Lower leg skin (tissue), 4 donors: ENCODE data around the gene CTBP2. TPM values are rescaled to one million over a fixed set of nuclear protein-coding genes. Genes with fewer than 3 reads are reported as not detected.

Experiments
- DNase-seq, 2 donors: peaks; one replicate each; pipeline ENCODE4 v3.0.0-alpha.2; 2019; ENCODE audit warnings: low spot score in 2 of 2
- H3K4me3 ChIP-seq: fragments of 200-600 bp; sonication (generic); 2 replicates; pipeline ENCODE4 v1.5.1; 2017; ENCODE audit warnings: mild to moderate bottlenecking, low read depth; ENCODE audit not compliant: poor library complexity, severe bottlenecking
- CTCF ChIP-seq, 3 donors: fragments of 450-650 bp; IDR thresholded peaks; one replicate each; pipeline ENCODE4 v1.5.1; 2016; ENCODE audit warnings: antibody characterized with exemption in 3 of 3, mild to moderate bottlenecking in 3 of 3, moderate library complexity in 2 of 3
- POLR2A ChIP-seq, 2 donors: fragments of 450-650 bp; IDR thresholded peaks; one replicate each; pipeline ENCODE4 v1.6.1; 2016 to 2017; ENCODE audit warnings: antibody characterized with exemption in 2 of 2, mild to moderate bottlenecking in 1 of 2, moderate library complexity in 1 of 2
- WGBS, 2 donors: methylation state at CpG; one replicate each; pipeline ENCODE4 v1.1.5; 2018; 5-methylcytosine and 5-hydroxymethylcytosine counted together
- intact Hi-C: fragments of 100-400 bp; cut with DNase I; formaldehyde crosslinking; loops from one replicate; pipeline ENCODE4 v1.15.0; 2023; ENCODE audit warnings: low total_unique reads
- total RNA-seq, 4 donors: library from RNA; depleted of rRNA; stranded (reverse); fragments of >200 nt; gene quantifications; one replicate each; pipeline ENCODE4 v1.1.0, GENCODE V29; 2016

Gene CTBP2
- total RNA-seq, 4 donors from 2014 or later, result 30.3 to 39.5 (median 32.2) TPM

DNA sequence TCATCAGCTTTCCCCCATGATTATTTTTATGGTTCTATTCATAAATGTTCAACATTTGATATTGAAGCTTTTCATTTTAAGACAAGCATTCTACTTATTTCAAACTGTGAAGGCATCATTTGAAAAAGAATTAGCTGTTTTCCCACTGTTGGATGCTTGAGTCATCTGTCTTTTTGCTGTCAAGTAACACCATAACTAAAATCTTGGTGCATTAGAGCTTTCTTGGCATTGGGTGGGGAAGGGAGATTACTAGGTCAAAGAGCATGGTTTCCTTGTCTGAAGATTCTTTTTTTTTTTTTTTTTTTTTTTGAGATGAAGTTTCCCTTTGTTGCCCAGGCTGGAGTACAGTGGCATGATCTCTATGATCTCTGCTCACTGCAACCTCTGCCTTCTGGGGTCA, 68.5 kb downstream of the CTBP2 start:
- H3K4me3 ChIP-seq, result no peak overlapping the region
- no peak for DNase-seq
- intact Hi-C loops, result no loop called here
- no peak for TF ChIP-seq POLR2A (IDR thresholded peaks at IDR 0.05)
- no peak for TF ChIP-seq CTCF (IDR thresholded peaks at IDR 0.05)

DNA sequence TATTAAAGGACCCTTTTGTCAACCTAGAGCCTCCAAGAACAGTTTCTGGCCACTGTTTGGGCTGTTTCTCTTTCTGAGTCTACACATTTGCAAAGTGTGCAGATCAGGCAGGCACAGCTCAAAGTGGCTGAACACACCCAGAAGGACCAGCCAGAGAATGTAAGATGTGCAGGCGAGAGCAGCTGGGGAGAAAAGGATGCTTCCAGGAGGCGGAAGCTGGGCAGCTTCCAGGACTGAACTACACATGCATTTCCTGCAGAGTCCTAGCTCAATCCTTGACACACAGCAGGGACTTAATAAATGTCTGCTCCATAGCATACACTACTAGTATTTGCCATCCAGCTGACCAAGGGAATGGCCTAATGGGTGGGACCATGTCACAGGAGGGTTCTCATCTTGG, 70.9 kb downstream of the CTBP2 start:
- H3K4me3 ChIP-seq, result no peak overlapping the region
- no peak for DNase-seq
- intact Hi-C loops, result no loop called here
- WGBS, 2 donors, result 69 to 75% methylated on average over 2 of the region's 2 CpGs
- no peak for TF ChIP-seq CTCF (IDR thresholded peaks at IDR 0.05)
- no peak for TF ChIP-seq POLR2A (IDR thresholded peaks at IDR 0.05)

DNA sequence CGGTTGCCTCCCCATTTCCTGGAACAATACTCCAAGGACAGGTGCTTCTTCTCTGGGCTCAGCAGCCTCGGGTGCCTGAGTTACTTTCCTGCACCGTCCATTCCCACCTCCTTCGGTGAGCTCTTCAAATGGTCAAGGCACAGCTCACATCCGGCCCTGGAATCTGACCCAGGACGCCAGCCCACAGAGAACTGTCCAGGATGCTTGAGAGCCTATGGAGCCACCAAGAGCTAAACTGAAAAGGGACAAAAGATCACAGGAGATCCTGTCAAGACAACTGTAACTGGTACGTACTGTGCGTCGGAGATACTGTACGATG, 72.5 kb downstream of the CTBP2 start:
- intact Hi-C loops, result no loop called here
- WGBS, 2 donors, result 89 to 90% methylated on average over 10 of the region's 10 CpGs
- DNase-seq, result no peak
- no peak overlapping the region for H3K4me3 ChIP-seq
- TF ChIP-seq POLR2A (IDR thresholded peaks at IDR 0.05) (no peak), CTCF (IDR thresholded peaks at IDR 0.05) (no peak)

DNA sequence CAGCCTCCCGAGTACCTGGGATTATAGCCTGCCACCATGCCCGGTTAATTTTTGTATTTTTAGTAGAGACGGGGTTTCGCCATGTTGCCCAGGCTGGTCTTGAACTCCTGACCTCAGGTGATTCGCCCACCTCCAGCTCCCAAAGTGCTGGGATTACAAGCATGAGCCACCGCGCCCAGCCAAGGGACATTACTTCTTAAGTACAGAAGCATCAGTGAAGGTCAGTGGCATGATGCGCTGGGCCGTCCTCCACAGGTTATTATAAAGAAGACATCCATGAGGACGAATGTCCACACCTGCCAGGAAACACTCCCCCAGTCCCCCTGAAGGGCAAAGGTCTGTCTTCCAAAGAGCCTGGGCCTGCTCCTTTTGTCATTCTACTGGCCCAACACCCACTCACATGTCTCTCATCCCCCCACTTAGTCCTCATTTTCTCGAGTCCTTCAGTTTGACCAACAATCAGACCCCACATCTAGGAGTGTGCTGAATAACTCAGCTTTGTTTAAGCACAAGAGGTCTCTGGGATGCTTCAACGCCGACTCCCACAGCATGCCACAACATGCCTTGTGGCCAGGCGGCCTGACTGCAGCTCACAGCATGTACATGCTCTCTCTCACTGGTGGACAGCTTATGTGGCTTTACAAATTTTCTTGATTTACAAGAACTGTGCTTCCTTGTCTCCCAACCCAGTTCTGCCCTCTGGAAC, 73.0 kb downstream of the CTBP2 start:
- no peak for DNase-seq
- no peak overlapping the region for H3K4me3 ChIP-seq
- intact Hi-C loops, result no loop called here
- WGBS, 2 donors, result 89 to 94% methylated on average over 14 of the region's 14 CpGs
- TF ChIP-seq CTCF (IDR thresholded peaks at IDR 0.05) (no peak), POLR2A (IDR thresholded peaks at IDR 0.05) (no peak)

GRCh38 chr10:125086691-125087090, 73.7 kb downstream of the CTBP2 start:
- DNase-seq, result no peak
- 91 to 94% methylated on average over 9 of the region's 9 CpGs for WGBS, 2 donors
- intact Hi-C loops, result no loop called here
- no peak overlapping the region for H3K4me3 ChIP-seq
- no peak for TF ChIP-seq POLR2A (IDR thresholded peaks at IDR 0.05)
- TF ChIP-seq CTCF (IDR thresholded peaks at IDR 0.05), result no peak
